GM12801 (cell line): ENCODE results near the gene EMC9.

Experiments
- TF ChIP-seq, protein P1 (sequence below): IDR thresholded peaks from one replicate; pipeline ENCODE4 v1.5.1; 2011; ENCODE audit warnings: control low read depth; ENCODE audit not compliant: insufficient read length; ENCODE audit errors: extremely low read depth

EMC9 gene

DNA sequence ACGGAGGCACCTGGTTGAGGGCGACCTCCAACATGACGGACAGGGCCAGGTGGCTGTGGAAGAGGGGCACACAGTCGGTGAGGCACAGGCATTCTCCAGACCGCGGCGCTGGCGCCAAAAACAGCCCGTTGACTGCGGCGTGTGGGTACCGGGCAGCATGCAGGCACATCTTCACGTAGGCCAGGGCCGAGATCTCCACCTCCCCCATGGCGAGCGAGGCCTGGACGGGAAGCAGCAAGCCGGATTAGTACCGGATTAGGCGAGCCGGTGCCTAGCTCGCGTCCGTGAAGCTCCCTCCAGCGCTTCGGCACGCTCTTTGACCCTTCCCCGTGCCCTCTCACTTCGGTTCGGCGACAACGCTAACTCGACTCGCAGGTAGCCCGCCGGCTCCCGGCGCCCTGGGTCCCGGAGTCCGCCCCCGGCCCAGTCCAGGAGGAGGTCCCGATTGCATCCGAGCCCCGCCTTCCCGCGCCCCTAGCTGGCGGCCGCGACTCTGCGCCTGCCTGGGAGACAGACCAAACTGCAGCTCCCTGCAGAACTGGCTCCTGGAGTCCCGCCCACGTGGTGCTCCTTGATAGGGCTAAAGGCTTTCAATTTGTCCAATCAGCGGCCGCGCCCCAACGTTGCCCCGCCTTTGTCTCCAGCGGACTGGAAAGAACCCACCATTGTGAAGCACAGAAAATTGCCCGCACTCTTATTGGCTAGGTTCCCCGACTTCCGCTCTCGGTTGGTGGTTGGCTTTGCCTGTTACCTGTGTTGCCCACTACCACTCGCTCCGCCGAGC, at the start of gene EMC9:
Gene EMC9, minus strand, starts transcription at position 495 of the 784 bp plus-strand sequence. Its CDS starts 287 bp downstream, at position 208.
- TF ChIP-seq, protein P1, sequence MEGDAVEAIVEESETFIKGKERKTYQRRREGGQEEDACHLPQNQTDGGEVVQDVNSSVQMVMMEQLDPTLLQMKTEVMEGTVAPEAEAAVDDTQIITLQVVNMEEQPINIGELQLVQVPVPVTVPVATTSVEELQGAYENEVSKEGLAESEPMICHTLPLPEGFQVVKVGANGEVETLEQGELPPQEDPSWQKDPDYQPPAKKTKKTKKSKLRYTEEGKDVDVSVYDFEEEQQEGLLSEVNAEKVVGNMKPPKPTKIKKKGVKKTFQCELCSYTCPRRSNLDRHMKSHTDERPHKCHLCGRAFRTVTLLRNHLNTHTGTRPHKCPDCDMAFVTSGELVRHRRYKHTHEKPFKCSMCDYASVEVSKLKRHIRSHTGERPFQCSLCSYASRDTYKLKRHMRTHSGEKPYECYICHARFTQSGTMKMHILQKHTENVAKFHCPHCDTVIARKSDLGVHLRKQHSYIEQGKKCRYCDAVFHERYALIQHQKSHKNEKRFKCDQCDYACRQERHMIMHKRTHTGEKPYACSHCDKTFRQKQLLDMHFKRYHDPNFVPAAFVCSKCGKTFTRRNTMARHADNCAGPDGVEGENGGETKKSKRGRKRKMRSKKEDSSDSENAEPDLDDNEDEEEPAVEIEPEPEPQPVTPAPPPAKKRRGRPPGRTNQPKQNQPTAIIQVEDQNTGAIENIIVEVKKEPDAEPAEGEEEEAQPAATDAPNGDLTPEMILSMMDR = no peak

GRCh38 chr14:24190416-24190815, 49.0 kb upstream of the EMC9 start:
- TF ChIP-seq, protein P1 = no peak

GRCh38 chr14:24189460-24189859, 48.1 kb upstream of the EMC9 start:
- TF ChIP-seq, protein P1 = no peak

- TF ChIP-seq, protein P1 = no peak
Measured at GRCh38 chr14:24189059-24189375, 47.6 kb upstream of the EMC9 start.

DNA sequence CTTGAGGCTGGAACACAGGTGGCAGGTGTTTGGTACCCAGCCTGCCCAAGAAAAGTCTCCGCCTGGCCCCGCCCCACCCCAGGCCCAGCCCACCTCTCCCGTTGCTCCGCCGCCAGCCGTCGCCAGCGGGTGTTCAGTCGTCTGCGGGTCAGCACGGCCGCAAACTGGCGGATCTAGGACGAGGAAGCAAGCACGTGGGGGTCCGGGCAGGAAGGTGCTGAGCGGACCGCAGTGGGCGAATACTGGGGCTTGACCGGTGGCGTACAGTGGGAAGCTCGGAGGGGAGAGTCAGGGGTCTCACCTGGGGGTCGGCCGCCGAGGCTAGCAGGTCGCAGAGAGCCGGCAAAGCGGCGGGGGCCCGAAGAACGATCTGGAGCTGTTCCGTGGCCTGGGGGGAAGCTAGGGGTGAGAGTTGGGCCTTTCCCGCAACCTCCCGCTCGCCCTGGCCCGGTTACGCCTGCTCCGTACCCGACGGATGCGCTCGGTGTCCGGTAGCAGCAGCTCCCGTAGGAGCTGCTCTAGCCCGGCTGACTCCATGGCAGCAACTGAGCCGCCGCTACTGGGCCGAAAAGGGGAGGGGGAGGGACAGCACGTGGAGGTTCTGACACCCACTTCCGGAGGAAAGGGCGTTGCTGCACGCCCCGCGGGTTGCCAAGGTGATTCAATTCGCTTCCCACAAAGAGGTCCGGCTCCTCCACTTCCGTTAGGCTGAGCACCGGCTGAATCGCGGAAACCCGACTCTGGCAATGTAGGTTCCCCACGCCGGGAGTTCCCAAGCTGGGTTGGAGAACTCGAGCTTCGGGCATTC, 47.1 kb upstream of the EMC9 start, which contains the start of gene IPO4:
Gene IPO4, minus strand, starts transcription at position 566 of the 808 bp plus-strand sequence. Its CDS starts 29 bp downstream, at position 537.
- TF ChIP-seq, protein P1 = no peak

- TF ChIP-seq, protein P1 = no peak
Measured at GRCh38 chr14:24187539-24187915, 46.1 kb upstream of the EMC9 start.

GRCh38 chr14:24186831-24187538, 45.6 kb upstream of the EMC9 start:
- TF ChIP-seq, protein P1 = no peak
